WERI-Rb-1 (cell line): ENCODE data around the gene GRAMD1B.
"Not testable (repeated sequence)": the region's sequence is repeated elsewhere in the genome, so short reads cannot be mapped to it uniquely, and the experiment has no call there.

Source experiments
- DNase-seq: peaks from one replicate; pipeline ENCODE4 v3.0.0-alpha.2; 2020
- H3K27ac ChIP-seq: fragments of 250-450 bp; sonication (Bioruptor Pico); 2 replicates; pipeline ENCODE4 v1.5.1; 2020; ENCODE audit warnings: mild to moderate bottlenecking, moderate library complexity
- H3K27me3 ChIP-seq: fragments of 250-450 bp; sonication (Bioruptor Pico); 2 replicates; pipeline ENCODE4 v1.5.1; 2021; ENCODE audit warnings: mild to moderate bottlenecking, low read depth, moderate library complexity; ENCODE audit not compliant: insufficient read depth, severe bottlenecking
- H3K36me3 ChIP-seq: fragments of 250-450 bp; sonication (Bioruptor Pico); 2 replicates; pipeline ENCODE4 v1.5.1; 2020; ENCODE audit warnings: mild to moderate bottlenecking, moderate library complexity
- H3K4me3 ChIP-seq: 2 replicates; pipeline ENCODE4 v1.5.1; 2011; ENCODE audit warnings: low read depth, mild to moderate bottlenecking, control low read depth, low read length
- H3K9me3 ChIP-seq: fragments of 250-450 bp; sonication (Bioruptor Pico); 2 replicates; pipeline ENCODE4 v1.5.1; 2021; ENCODE audit warnings: mild to moderate bottlenecking, moderate library complexity; ENCODE audit not compliant: severe bottlenecking
- CTCF ChIP-seq: IDR thresholded peaks from 2 replicates; pipeline ENCODE4 v1.5.1; 2011; ENCODE audit warnings: low read depth, mild to moderate bottlenecking, control low read depth, inconsistent platforms, low read length

GRAMD1B gene

GRCh38 chr11:123511037-123511870 is 81.2 kb downstream of the GRAMD1B start:
- no peaks in the 10 kb centered on the region for H3K9me3 ChIP-seq
- peaks cover 3% of the 10 kb centered on the region; the same call in 1 of the 2 replicates for H3K36me3 ChIP-seq
- H3K27ac ChIP-seq: peak overlapping the region; percentile 89
- peak; percentile 97 for DNase-seq
- no peaks in the 10 kb centered on the region for H3K27me3 ChIP-seq
- peak overlapping the region; percentile 36 for H3K4me3 ChIP-seq
- peak; percentile 80 for TF ChIP-seq CTCF

GRCh38 chr11:123513309-123513708 is 83.2 kb downstream of the GRAMD1B start:
- H3K9me3 ChIP-seq, H3K4me3 ChIP-seq, H3K36me3 ChIP-seq, H3K27me3 ChIP-seq, DNase-seq, H3K27ac ChIP-seq: not testable (repeated sequence)

DNA sequence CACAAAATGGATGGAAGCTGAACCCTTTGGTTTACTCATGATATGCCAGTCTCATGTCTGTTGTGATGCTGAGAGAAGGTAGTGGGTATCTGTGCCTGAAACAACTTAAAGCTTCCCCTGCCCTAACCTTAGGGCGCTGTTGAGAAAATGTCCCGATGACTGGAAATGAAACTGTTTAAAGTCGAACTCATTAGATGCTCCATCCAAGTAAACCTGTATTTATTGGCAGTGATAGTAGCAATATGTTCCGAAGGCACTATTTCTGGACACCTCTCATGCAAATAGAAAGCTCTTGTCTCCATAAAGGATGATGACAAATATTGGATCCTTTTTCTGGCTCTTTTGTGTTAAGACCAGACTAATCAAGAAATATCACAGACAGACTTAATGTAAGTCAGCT is 86.2 kb downstream of the GRAMD1B start:
- Histone ChIP-seq H3K4me3 (no peak overlapping the region), H3K27me3 (no peaks in the 10 kb centered on the region), H3K36me3 (peaks cover 3% of the 10 kb centered on the region; the same call in 1 of the 2 replicates), H3K27ac (peak overlapping the region; percentile 74; the same call in 1 of the 2 replicates), H3K9me3 (no peaks in the 10 kb centered on the region)
- TF ChIP-seq CTCF: no peak
- no peak for DNase-seq

DNA sequence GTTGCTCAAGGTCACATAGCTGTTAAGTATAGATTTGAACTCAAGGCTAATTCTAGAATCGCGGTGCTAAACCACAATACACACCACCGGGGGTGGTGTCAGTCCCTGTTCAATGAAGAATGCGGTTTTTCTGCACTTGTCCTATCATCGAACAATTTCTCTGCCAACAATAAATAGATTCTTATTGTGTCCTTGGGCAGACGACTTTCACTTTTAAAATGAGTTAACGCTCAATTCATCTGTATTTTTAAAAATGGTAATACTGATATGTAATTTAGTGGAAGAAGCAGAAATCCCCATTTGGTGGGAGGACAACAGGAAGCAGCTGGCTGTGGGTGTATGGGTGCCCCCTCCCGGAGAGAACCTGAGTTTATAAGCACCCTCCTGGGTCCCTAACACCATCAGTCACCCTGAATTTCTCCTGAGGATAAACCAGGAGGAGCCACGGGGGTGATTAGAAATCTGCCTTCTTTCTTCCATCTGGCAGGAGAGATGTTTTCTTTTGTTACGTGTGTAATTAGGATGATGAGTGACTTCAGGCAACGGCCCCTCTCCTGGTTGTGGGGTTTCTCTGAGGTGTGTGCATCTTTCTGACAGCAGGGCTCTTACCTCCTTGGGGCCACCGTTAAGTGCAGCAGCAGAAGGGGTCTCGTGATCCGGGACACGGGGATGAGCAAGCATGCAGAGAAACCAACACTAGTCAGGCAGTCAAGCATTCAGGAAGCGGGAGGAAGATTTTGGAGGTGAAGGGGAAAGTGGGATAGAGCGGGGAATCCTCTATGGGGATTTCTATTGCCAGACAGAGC is 87.7 kb downstream of the GRAMD1B start:
- Histone ChIP-seq H3K4me3 (peak overlapping the region; percentile 24), H3K36me3 (peaks cover 3% of the 10 kb centered on the region), H3K27me3 (no peaks in the 10 kb centered on the region), H3K27ac (peak overlapping the region; percentile 74), H3K9me3 (no peaks in the 10 kb centered on the region)
- peak; percentile 81 for DNase-seq
- TF ChIP-seq CTCF: peak; percentile 34; the same call in 1 of the 2 replicates

DNA sequence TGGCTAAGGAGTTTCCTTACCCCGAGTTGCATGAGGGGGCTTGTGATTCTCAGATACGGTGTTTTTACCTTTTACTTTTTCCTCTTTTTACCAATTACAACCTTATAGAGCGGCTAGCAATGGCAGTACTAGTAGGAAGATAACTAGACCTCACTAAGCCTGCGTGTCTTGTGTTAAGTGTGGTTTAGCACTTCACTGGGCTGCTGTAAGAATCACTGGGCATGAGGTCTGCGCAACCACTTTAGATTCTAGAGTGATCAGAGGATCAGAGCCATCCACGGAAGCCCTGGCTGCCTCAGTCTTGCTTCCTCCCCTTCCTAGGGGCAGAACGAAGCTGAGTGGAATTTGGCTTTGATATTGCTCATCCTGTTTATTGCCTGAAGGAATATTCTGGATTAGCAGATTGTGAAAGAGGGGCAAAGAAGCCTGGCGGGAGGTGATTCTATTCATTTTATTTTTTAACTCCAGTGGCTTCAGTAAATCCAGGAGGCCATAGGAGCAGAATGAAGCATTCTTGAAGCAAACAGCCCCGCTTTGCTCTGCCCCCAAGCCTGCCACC is 88.5 kb downstream of the GRAMD1B start:
- TF ChIP-seq CTCF: no peak
- Histone ChIP-seq H3K27me3 (no peaks in the 10 kb centered on the region), H3K9me3 (no peaks in the 10 kb centered on the region), H3K4me3 (peak overlapping the region; percentile 24), H3K27ac (peak overlapping the region; percentile 74), H3K36me3 (peaks cover 3% of the 10 kb centered on the region)
- peak; percentile 35 for DNase-seq
